ENCODE data around the gene RECK. TPM values are rescaled to one million over a fixed set of nuclear protein-coding genes. Genes with fewer than 3 reads are reported as not detected.

RECK gene
- total RNA-seq, 1 experiment from 2014 or later, result 2.1 TPM

GRCh38 chr9:36138496-36138895 is 101.8 kb downstream of the RECK start:
- intact Hi-C loops (cut with micrococcal nuclease; ENCODE audit: unreplicated experiment), result no loop called here
- Histone ChIP-seq H3K4me1 (replicated peaks; ENCODE audit: insufficient read depth) (peaks cover 17% of the 10 kb centered on the region; the same call in 1 of the 2 replicates), H3K27ac (no peak overlapping the region), H3K9me3 (ENCODE audit: insufficient read depth, low read depth) (no peaks in the 10 kb centered on the region), H3K9me2 (ENCODE audit: insufficient read depth) (no peaks in the 10 kb centered on the region), H3K36me3 (ENCODE audit: low read depth) (no peaks in the 10 kb centered on the region), H3K4me3 (no peak overlapping the region), H3K79me2 (ENCODE audit: low read depth) (no peaks in the 10 kb centered on the region), H3K4me2 (no peak overlapping the region), H3F3A (ENCODE audit: insufficient read depth, low read depth) (no peaks in the 10 kb centered on the region), H4K20me1 (ENCODE audit: insufficient read depth) (no peaks in the 10 kb centered on the region), H2AFZ (no peak overlapping the region), H3K27me3 (ENCODE audit: insufficient read depth, low read depth) (no peaks in the 10 kb centered on the region)
- CTCF ChIA-PET, result no interaction called here
- POLR2A ChIA-PET (ENCODE audit: unreplicated experiment), result no interaction called here
- DNase-seq, result no peak
- BruUV-seq (replicated peaks), result no TSS peak
- no peak for TF ChIP-seq CTCF (conservative IDR thresholded peaks at IDR 0.05)
- no peak for TF ChIP-seq EZH2 (IDR thresholded peaks at IDR 0.05; ENCODE audit: low read depth)

- H3K4me3 ChIP-seq, result no peak overlapping the region
- no peak for DNase-seq
- H2AFZ ChIP-seq, result no peak overlapping the region
- no peaks in the 10 kb centered on the region for H3K9me3 ChIP-seq (ENCODE audit: insufficient read depth, low read depth)
- H4K20me1 ChIP-seq (ENCODE audit: insufficient read depth), result no peaks in the 10 kb centered on the region
- no peaks in the 10 kb centered on the region for H3K9me2 ChIP-seq (ENCODE audit: insufficient read depth)
- BruUV-seq (replicated peaks), result no TSS peak
- H3K4me1 ChIP-seq (replicated peaks; ENCODE audit: insufficient read depth), result peaks cover 17% of the 10 kb centered on the region; the same call in 1 of the 2 replicates
- H3K79me2 ChIP-seq (ENCODE audit: low read depth), result no peaks in the 10 kb centered on the region
- no peaks in the 10 kb centered on the region for H3K27me3 ChIP-seq (ENCODE audit: insufficient read depth, low read depth)
- H3K36me3 ChIP-seq (ENCODE audit: low read depth), result no peaks in the 10 kb centered on the region
- ChIA-PET CTCF (no interaction called here), POLR2A (ENCODE audit: unreplicated experiment) (no interaction called here)
- H3K27ac ChIP-seq, result no peak overlapping the region
- TF ChIP-seq EZH2 (IDR thresholded peaks at IDR 0.05; ENCODE audit: low read depth), result no peak
- no peak for TF ChIP-seq CTCF (conservative IDR thresholded peaks at IDR 0.05)
- H3K4me2 ChIP-seq, result no peak overlapping the region
- H3F3A ChIP-seq (ENCODE audit: insufficient read depth, low read depth), result no peaks in the 10 kb centered on the region
- intact Hi-C loops (cut with micrococcal nuclease; ENCODE audit: unreplicated experiment), result no loop called here
Measured at GRCh38 chr9:36138901-36139300, 102.2 kb downstream of the RECK start.

GRCh38 chr9:36140086-36141084 is 103.7 kb downstream of the RECK start:
- H3F3A ChIP-seq (ENCODE audit: insufficient read depth, low read depth), result no peaks in the 10 kb centered on the region
- H2AFZ ChIP-seq, result no peak overlapping the region
- H3K36me3 ChIP-seq (ENCODE audit: low read depth), result no peaks in the 10 kb centered on the region
- peak overlapping the region; percentile 26; the same call in 1 of the 2 replicates for H3K4me2 ChIP-seq
- no peak overlapping the region for H3K27ac ChIP-seq
- H3K9me2 ChIP-seq (ENCODE audit: insufficient read depth), result no peaks in the 10 kb centered on the region
- H3K79me2 ChIP-seq (ENCODE audit: low read depth), result no peaks in the 10 kb centered on the region
- POLR2A ChIA-PET (ENCODE audit: unreplicated experiment), result no interaction called here
- CTCF ChIA-PET, result no interaction called here
- no peak for DNase-seq
- H3K4me1 ChIP-seq (replicated peaks; ENCODE audit: insufficient read depth), result peaks cover 17% of the 10 kb centered on the region; the same call in 1 of the 2 replicates
- TF ChIP-seq EZH2 (IDR thresholded peaks at IDR 0.05; ENCODE audit: low read depth) (no peak), CTCF (conservative IDR thresholded peaks at IDR 0.05) (no peak)
- H3K4me3 ChIP-seq, result no peak overlapping the region
- intact Hi-C loops (cut with micrococcal nuclease; ENCODE audit: unreplicated experiment), result loop anchor here (2.0 kb wide), 1 partner anchor 38 kb away; no protein-coding TSS in a partner anchor
- H3K9me3 ChIP-seq (ENCODE audit: insufficient read depth, low read depth), result no peaks in the 10 kb centered on the region
- BruUV-seq (replicated peaks), result no TSS peak
- H3K27me3 ChIP-seq (ENCODE audit: insufficient read depth, low read depth), result no peaks in the 10 kb centered on the region
- H4K20me1 ChIP-seq (ENCODE audit: insufficient read depth), result no peaks in the 10 kb centered on the region

Measured in PC-9 (cell line).